ENCODE data around the gene TBKBP1.

The TBKBP1 gene

DNA sequence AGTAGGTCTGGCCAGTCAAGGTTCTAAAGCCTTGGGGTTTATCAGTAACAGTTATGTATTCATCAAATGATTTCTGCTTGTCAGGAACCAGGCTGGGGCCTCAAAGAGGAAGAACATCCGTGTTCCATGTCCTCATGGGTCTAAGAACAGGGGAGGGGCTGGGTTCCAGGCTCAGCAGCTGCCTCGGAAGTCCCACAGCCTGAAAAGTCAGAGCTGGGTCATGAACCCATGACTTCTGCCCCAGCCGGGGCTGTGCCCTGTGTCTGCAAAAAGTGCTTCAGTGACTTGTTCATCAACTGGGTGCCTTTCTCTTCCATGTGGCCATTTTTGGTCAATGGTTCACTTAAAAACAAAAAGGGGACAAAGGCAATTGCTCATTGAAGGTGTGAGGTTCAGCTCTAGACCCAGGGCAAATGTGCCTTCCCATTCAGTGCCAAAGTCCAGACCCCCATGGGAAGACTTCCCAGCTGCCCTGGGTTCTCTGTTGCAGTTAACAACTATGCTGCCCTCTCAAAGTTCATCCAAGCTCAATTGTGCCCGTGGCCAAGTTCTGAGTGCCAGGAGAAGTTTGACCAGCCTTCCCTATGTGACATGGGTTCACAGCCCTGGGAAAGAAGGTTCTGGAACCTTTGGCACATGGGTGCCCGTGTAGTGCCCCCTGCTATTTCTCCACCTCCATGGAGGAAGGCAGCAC is 18.5 kb downstream of the TBKBP1 start:
- DNase-seq (ENCODE audit: extremely low read depth in 1 of 2, low read depth in 1 of 2) = no peak

DNA sequence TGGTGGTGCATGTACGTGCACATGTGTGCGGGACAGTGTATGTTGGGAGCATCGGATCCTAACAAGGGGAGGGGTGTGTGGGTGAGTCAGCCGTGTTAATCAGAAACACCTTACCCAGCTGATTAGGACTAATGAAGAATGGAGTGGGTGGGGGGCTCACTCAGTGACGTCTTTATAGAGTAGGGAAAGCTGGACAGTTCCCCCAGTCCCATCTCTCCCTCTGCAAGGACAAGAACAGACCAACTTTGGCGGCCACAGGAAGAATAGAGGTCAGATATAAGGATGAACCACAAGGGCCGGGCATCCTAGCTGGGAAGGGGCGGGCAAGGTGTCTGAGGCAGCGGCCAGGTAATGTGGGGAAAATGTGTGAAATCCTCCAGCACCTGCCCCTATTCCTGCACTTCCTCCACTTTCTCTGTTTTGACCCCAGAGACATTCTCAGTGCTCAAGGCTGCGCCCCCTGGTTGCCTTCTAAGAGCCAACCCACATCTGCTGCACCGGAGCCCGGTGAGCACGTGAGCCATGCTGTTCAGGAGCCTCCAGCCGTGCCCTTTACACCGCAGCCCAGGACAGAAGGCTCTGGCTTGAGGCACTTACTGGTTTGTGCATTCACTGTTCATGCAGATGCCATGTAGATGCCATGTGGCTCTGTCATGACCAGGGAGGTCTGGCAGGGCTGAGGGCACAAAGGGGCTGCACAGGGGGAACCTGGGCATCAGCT is 20.2 kb downstream of the TBKBP1 start:
- DNase-seq (ENCODE audit: extremely low read depth in 1 of 2, low read depth in 1 of 2) = no peak

DNA sequence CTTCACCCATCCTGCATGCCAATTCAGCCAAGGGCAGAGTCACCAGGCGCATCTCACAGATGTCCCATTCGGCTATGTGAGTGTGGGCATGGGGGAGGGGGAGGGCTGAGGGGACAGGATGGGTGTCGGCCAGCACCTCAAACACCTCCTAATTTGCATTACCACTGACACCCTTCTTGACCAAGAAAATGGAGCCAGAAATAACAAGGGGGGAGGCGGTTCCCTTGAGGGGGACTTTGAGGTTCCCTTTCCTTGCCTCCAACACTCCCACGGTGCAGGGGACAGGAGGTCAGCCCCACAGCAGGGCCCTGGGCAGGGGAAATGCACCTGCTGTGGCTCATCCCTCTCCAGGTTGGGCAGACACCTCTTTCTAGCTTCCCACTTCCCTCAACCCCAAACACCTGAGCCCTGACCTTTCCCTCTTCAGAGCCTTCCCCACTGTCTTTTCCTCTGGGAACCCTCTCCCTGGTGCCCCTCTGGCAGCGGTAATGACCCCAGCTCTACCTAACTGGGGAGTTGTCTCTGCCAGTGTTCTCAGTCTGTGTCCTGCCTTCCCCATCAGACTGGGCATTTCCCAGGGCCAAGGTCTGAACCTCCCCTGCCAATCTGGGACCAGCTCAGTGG is 20.9 kb downstream of the TBKBP1 start:
- DNase-seq (ENCODE audit: extremely low read depth in 1 of 2, low read depth in 1 of 2) = no peak

- DNase-seq (ENCODE audit: extremely low read depth in 1 of 2, low read depth in 1 of 2) = no peak
Measured at GRCh38 chr17:47715669-47716325, 21.8 kb downstream of the TBKBP1 start.

DNA sequence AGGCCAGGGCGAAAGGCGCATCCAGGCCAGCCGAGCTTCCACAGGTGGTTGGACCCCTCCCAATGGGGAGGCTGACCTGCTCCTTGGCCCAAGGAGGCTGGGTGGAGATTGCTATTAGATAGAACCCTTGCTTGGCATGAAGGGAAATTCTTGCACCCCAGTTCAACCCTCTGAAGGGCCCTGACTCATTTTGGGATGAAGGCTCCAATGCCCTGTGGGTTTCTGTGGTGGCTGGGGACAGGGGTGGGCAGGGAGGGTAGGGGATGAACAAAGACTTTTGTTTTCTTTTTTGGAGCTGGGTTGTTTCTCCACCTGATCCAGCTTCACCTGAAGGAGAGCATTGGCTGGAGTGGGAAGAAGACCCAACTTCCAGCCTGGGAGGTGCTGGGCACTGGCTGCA is 22.4 kb downstream of the TBKBP1 start:
- no peak for DNase-seq (ENCODE audit: extremely low read depth in 1 of 2, low read depth in 1 of 2)

DNA sequence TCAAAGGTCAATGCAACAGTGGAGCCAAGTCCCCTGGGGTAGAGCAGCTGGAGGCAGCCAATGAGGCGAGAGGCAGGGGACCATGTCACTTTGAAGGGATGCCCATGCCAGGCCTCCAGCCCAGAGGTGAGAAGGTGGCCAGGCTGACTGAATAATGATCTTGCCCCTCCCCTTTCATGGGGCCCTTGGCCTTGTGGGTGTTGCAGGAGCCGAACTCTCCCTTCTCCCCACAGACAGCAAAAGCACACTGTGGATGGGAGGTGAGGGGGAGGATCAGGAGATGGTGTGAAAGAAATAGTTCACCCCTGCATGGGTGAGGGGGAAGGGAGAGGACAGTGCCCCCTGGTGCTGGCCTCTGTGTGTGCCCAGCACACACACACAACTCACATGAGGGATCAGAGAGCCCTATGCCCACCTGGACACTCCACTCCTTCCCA is 23.3 kb downstream of the TBKBP1 start:
- DNase-seq (ENCODE audit: extremely low read depth in 1 of 2, low read depth in 1 of 2) = no peak

- no peak for DNase-seq (ENCODE audit: extremely low read depth in 1 of 2, low read depth in 1 of 2)
Measured at GRCh38 chr17:47717979-47718621, 24.1 kb downstream of the TBKBP1 start.

GRCh38 chr17:47718634-47719405 is 24.9 kb downstream of the TBKBP1 start:
- no peak for DNase-seq (ENCODE audit: extremely low read depth in 1 of 2, low read depth in 1 of 2)

DNA sequence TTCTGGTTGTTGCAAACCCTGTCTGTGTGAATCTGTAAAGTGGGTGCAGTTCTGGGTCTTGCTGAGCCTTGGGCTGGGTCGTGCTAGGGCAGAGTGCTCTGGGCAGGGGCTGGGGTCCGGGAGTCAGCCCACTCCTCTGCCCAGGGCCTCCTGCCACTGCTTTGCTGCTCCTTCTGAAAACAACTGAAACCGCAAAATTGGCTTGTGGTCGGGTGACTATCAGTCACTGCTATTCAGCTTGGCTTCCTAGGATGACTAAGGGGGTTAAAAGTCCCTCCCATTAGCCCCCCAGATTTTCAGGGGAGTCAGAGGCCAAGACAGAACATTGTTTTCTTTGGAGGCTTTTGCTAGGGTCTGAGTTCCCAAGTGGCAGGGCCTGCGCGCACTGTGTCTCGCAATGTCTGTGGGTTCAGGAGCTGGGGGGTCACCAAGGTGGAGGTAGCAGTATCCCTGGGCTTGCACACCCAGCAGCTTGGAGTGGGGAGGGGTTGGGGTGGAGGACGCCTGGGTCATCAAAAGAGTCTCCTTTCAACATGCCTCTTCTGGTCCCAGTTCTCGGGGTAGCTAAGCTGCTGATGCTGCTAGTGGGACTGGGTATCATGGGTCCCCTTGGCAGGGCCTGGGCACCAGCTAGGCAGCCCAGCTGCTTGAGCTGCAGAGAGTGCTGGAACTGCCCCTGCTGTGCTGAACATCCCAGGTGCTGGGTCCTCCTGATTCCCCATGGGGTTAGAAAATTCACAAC is 25.6 kb downstream of the TBKBP1 start:
- DNase-seq (ENCODE audit: extremely low read depth in 1 of 2, low read depth in 1 of 2) = peak; percentile 63 to 89

- DNase-seq (ENCODE audit: extremely low read depth in 1 of 2, low read depth in 1 of 2) = no peak
Measured at GRCh38 chr17:47720196-47720595, 26.2 kb downstream of the TBKBP1 start.

DNA sequence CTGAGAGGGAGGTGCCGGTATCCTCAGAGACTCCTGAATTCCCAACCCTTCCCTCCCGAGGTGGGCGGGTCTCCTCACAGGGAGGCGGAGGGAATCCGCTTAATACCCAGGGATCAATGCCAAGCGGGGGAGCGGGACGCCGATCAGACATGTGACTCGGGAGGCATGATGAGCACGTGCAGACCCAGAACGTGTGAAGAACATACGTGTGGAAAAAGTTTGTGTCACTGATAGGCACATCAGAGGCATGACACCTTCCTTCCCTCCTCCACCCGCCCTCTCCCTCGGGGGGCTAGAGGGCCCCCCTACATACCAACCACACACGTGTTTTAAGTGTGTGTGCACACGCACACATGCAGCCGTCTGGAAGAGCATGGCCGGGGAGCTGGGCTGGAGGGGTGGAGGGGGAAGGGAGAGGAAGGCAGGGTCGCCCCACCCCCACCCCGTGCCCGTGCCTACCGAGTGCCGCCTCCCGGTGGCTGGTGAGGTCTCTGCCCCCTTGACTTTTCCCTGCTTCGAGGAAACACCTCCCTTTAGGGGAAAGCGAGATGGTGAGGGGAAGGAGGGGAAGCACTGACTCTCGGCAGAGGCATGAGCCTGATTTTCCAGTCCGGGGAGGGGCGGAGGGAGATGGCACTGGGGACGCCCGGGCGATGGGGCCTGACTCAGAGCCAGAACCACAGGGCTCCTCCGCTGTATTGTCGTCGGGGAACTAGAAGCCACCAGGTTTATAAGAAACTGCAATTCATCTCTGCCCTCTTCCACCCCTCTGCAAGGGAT is 27.0 kb downstream of the TBKBP1 start:
- DNase-seq (ENCODE audit: extremely low read depth in 1 of 2, low read depth in 1 of 2) = peak; percentile 96 to 98

- DNase-seq (ENCODE audit: extremely low read depth in 1 of 2, low read depth in 1 of 2) = no peak
Measured at GRCh38 chr17:47721725-47722124, 27.8 kb downstream of the TBKBP1 start.

DNA sequence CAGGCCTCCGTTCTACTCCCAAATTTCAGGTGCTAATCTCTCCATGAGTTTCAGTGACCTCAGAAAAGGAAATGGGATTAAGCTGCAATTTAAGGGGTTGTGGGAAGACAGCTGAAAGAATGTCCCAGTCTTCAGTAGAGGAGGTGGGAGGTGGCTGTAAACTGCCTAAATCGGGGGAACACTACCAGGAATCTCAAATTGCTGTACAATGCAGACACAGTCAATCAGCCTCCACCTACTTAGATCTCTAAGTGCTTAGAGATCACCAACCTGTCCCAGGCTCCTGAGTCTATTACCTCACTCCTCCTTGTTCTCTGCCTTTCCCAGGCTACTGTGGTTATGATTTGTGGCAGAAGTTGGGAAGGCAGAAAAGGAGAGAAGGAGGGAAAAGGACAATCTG is 30.7 kb downstream of the TBKBP1 start:
- DNase-seq (ENCODE audit: extremely low read depth in 1 of 2, low read depth in 1 of 2) = no peak

- no peak for DNase-seq (ENCODE audit: extremely low read depth in 1 of 2, low read depth in 1 of 2)
Measured at GRCh38 chr17:47725446-47726111, 31.6 kb downstream of the TBKBP1 start.

DNA sequence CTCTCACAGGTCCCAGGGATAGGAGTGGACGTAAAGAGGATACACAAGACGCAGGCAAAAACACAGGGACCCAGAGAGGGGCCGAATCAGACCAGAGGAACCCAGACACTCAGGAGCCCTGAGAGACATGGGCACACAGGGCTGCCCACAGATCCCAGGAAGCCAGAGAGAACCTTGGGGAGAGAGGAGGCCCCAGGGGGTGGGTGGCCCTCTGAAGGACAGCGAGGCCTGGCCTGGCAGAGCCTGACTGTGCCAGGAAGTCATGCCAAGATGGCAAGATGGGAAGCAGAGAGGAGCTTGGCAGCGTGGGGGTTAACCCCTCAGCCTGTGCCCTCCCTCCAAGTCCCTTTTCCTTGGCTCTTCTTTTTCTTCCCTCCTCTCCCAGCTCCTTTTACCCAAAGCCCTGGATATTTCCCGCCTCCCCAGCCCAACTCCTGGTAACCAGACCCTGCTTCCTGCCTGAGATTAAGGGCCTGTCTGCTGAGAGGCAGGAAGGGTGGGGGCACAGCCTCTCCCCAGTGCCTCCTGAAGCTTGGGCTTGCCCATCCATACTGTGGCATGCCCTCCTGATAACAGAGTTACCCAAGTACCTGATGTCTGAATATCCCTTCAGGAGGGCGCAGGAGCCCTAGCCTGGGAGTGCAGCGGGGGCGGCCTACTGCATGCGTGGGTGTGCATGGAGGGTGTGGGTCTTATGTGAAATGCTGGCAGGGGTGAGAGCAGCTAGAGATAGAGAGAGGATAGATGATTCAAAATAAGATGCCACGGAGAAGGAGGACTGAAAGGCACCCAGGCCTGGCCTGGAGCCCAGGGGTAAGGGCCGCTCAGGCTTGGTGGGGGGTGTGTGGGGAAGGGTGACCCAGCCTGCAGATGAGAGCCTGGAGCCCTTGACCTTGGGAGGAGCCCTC is 33.1 kb downstream of the TBKBP1 start:
- DNase-seq (ENCODE audit: extremely low read depth in 1 of 2, low read depth in 1 of 2) = no peak

DNA sequence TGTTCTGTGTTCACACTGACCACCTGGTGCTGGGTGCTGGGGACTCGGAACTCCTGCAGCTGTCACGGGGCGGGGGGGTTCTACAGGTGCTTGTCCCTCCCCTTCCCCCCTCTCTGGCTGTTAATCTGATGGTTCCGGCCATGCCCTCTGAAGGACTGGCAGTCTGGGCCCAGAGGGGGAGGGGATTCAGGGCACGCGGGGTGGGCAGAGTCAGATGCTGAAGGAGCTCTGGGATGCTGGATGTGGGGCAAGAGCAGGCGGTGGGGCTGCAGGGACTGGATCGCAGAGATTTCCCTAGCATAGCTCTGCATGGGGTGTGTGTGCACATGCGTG is 33.7 kb downstream of the TBKBP1 start:
- no peak for DNase-seq (ENCODE audit: extremely low read depth in 1 of 2, low read depth in 1 of 2)

- no peak for DNase-seq (ENCODE audit: extremely low read depth in 1 of 2, low read depth in 1 of 2)
Measured at GRCh38 chr17:47728214-47728877, 34.4 kb downstream of the TBKBP1 start.

Measured in stimulated activated CD8-positive, alpha-beta memory T cell treated with anti-CD3 and anti-CD28 coated beads, Interleukin-7, amount 100 ng/mL, for 48 hours (primary cell).